HUES64 (cell line): ENCODE results near the gene MGARP.

Experiments used
- H3K27ac ChIP-seq: 2 replicates; pipeline ENCODE4 v1.7.0; 2013; ENCODE audit warnings: low read depth, low read length, inconsistent platforms
- H3K27me3 ChIP-seq: 2 replicates; pipeline ENCODE4 v1.6.1; 2013; ENCODE audit warnings: mild to moderate bottlenecking, low read length; ENCODE audit not compliant: insufficient read depth
- H3K36me3 ChIP-seq: 2 replicates; pipeline ENCODE4 v1.6.1; 2013; ENCODE audit warnings: mild to moderate bottlenecking, low read length; ENCODE audit not compliant: insufficient read depth
- H3K4me1 ChIP-seq: 2 replicates; pipeline ENCODE4 v1.6.1; 2013; ENCODE audit warnings: mild to moderate bottlenecking, low read length, moderate library complexity; ENCODE audit not compliant: insufficient read depth
- H3K4me3 ChIP-seq: 2 replicates; pipeline ENCODE4 v1.5.1; 2013; ENCODE audit warnings: mild to moderate bottlenecking, low read length, moderate library complexity
- H3K9ac ChIP-seq: 2 replicates; pipeline ENCODE4 v1.6.1; 2013; ENCODE audit warnings: mild to moderate bottlenecking, low read depth, low read length
- H3K9me3 ChIP-seq: 2 replicates; pipeline ENCODE4 v1.6.1; 2013; ENCODE audit warnings: low read depth, low read length; ENCODE audit not compliant: insufficient read depth
- WGBS: fragments of 150-250, 120-280 bp; methylation state at CpG from one replicate; pipeline ENCODE4 v1.1.7; 2013; ENCODE audit warnings: missing lambda C conversion rate; 5-methylcytosine and 5-hydroxymethylcytosine counted together

Gene MGARP

DNA sequence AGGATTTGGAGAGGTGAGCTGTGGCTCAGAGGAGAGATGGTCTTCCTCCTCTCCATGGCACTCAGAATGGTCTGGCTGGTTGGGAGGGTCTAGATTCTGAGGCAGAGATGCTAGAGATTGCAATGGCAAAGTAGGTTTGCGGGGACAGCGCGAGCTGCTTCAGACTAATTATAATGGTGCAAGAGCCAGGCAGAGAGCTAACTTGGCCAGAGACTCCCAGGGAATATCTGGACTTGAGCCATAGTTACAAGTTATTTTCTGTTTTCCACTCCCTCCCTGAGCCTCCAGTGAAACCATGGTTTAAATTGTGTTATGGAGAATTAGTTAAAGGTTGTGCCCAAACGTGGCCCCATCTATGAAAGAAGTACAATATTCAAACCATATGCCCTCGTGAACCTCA lies 58.3 kb downstream of the MGARP start:
- Histone ChIP-seq H3K27me3 (no peaks in the 10 kb centered on the region), H3K4me3 (no peak overlapping the region), H3K9ac (no peak overlapping the region), H3K4me1 (no peaks in the 10 kb centered on the region), H3K36me3 (no peaks in the 10 kb centered on the region), H3K9me3 (no peaks in the 10 kb centered on the region), H3K27ac (no peak overlapping the region)
- 96% methylated on average over 4 of the region's 5 CpGs for WGBS

DNA sequence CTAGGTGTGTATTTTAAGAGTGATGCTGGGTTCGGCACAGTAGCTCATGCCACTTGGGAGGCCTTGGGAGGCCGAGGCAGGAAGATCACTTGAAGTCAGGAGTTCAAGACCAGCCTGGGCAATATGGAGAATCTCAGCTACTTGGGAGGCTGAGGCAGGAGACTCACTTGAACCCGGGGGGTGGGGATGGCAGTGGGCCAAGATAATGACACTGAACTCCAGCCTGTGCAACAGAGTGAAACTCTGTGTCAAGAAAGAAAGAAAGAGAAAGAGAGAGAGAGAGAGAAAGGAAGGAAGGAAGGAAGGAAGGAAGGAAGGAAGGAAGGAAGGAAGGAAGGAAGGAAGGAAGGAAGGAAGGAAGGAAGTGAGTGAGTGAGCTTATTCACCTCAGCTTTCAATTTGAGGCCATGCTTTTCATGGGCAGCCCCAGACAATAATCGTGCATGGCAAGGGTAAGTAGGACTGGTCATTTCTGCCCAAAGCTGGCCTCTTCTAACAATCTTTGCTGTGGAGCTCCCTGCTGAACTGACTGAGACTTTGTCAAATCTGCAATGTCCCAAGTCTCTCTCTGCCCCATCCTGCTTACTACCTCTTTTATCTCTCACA lies 60.5 kb downstream of the MGARP start:
- H3K4me3 ChIP-seq: no peak overlapping the region
- 90% methylated on average over 4 of the region's 4 CpGs for WGBS
- no peaks in the 10 kb centered on the region for H3K27me3 ChIP-seq
- no peak overlapping the region for H3K27ac ChIP-seq
- no peaks in the 10 kb centered on the region; the same call in 1 of the 2 replicates for H3K4me1 ChIP-seq
- H3K9me3 ChIP-seq: no peaks in the 10 kb centered on the region
- no peaks in the 10 kb centered on the region for H3K36me3 ChIP-seq
- no peak overlapping the region for H3K9ac ChIP-seq
